HepG2 (cell line): ENCODE measurements around the gene AUH. TPM values are rescaled to one million over a fixed set of nuclear protein-coding genes. Genes with fewer than 3 reads are reported as not detected.

Source experiments
- ATAC-seq: fragments of 200-7000 bp; cut with Tn5 transposase; 3 replicates; pipeline ENCODE4 v1.9.1; 2020; ENCODE audit warnings: mild to moderate bottlenecking, moderate library complexity
- BruUV-seq: library from RNA; stranded (reverse); fragments of 400-500 nt; replicated peaks from 2 replicates; lab custom pipeline; 2021; lab: Mats Ljungman, UMichigan
- CTCF ChIA-PET: fragments of 300-600 bp; formaldehyde crosslinking; extraction: SDS; loops from one replicate; lab custom pipeline; 2021; ENCODE audit warnings: low total read pairs, inconsistent platforms, low intra/inter-chr PET ratio; lab: Yijun Ruan, JAX
- POLR2A ChIA-PET: fragments of 350-600 bp; sonication (Branson Sonifier 250); formaldehyde crosslinking; loops from one replicate; lab custom pipeline; 2020; ENCODE audit warnings: antibody characterized with exemption, inconsistent platforms; lab: Yijun Ruan, JAX
- DNase-seq: peaks from one replicate; pipeline ENCODE4 v3.0.0-alpha.2; 2015; ENCODE audit warnings: low spot score
- FAIRE-seq: peaks from 3 replicates; lab custom pipeline; 2011; peaks lifted over from hg19 to GRCh38; lab: Jason Lieb, UNC
- H2AFZ ChIP-seq: one replicate; pipeline ENCODE4 v1.6.1; 2011; ENCODE audit warnings: low read length, inconsistent platforms
- H3K27ac ChIP-seq: fragments of 300-600 bp; 3 replicates; pipeline ENCODE4 v1.8.0; 2011; ENCODE audit warnings: mixed run types, mild to moderate bottlenecking, mixed read lengths, low read length, inconsistent platforms; ENCODE audit not compliant: insufficient read depth; ENCODE audit errors: extremely low read length
- H3K27me3 ChIP-seq, 2 experiments: fragments of 200-600 bp in 1 of 2; 2 replicates in 1 of 2; 3 replicates in 1 of 2; pipeline versions ENCODE4 v1.6.0 to v1.8.0; 2011; ENCODE audit warnings: low read length in 2 of 2, mild to moderate bottlenecking in 2 of 2, moderate library complexity in 2 of 2, inconsistent platforms in 1 of 2; ENCODE audit not compliant: insufficient read depth in 2 of 2, control insufficient read depth in 1 of 2
- H3K36me3 ChIP-seq, 2 experiments: fragments of 200-600 bp in 1 of 2; replicated peaks in 1 of 2; 2 replicates in 1 of 2; 3 replicates in 1 of 2; pipeline versions ENCODE4 v1.5.1 to v1.8.0; 2011; ENCODE audit warnings: low read length in 2 of 2, inconsistent platforms in 1 of 2; ENCODE audit not compliant: insufficient read depth in 2 of 2, control insufficient read depth in 1 of 2
- H3K4me1 ChIP-seq: 2 replicates; pipeline ENCODE4 v1.5.1; 2012; ENCODE audit warnings: low read length, inconsistent platforms; ENCODE audit not compliant: insufficient read depth
- H3K4me2 ChIP-seq: 2 replicates; pipeline ENCODE4 v1.6.0; 2011; ENCODE audit warnings: low read depth, low read length, inconsistent platforms
- H3K4me3 ChIP-seq, 3 experiments: fragments of 200-600 bp in 1 of 3; sonication (generic), shearing (Covaris generic) in 1 of 3; replicated peaks in 1 of 3; 2 replicates each; pipeline ENCODE4 v1.5.1; 2011 to 2016; ENCODE audit warnings: low read length in 3 of 3, inconsistent platforms in 2 of 3, low read depth in 2 of 3, mild to moderate bottlenecking in 2 of 3, control low read depth in 1 of 3, mixed read lengths in 1 of 3; ENCODE audit not compliant: insufficient read depth in 1 of 3
- H3K79me2 ChIP-seq: one replicate; pipeline ENCODE4 v1.6.1; 2011; ENCODE audit warnings: low read length, inconsistent platforms; ENCODE audit not compliant: insufficient read depth
- H3K9ac ChIP-seq: 2 replicates; pipeline ENCODE4 v1.6.0; 2011; ENCODE audit warnings: mild to moderate bottlenecking, low read depth, low read length, inconsistent platforms; ENCODE audit not compliant: insufficient read depth
- H3K9me3 ChIP-seq: 2 replicates; pipeline ENCODE4 v1.5.1; 2012; ENCODE audit warnings: mild to moderate bottlenecking, low read length
- H4K20me1 ChIP-seq: 2 replicates; pipeline ENCODE4 v1.6.0; 2011; ENCODE audit warnings: inconsistent platforms, mild to moderate bottlenecking, low read length, moderate library complexity; ENCODE audit not compliant: insufficient read depth
- ARHGAP35 ChIP-seq: sonication (generic); formaldehyde crosslinking; IDR thresholded peaks from 2 replicates; pipeline ENCODE4 v1.9.0; 2022; ENCODE audit warnings: mild to moderate bottlenecking, inconsistent platforms, moderate library complexity, missing genetic modification reagents, borderline replicate concordance
- ATRX ChIP-seq: sonication (generic); formaldehyde crosslinking; IDR thresholded peaks from 2 replicates; pipeline ENCODE4 v1.4.0; 2020; ENCODE audit warnings: missing genetic modification reagents, borderline replicate concordance
- FOXK1 ChIP-seq: sonication (generic); formaldehyde crosslinking; IDR thresholded peaks from 2 replicates; pipeline ENCODE4 v1.4.0; 2020; ENCODE audit warnings: low read depth, missing genetic modification reagents, borderline replicate concordance
- GPN1 ChIP-seq: sonication (generic); formaldehyde crosslinking; IDR thresholded peaks from 2 replicates; pipeline ENCODE4 v1.5.1; 2020; ENCODE audit warnings: missing genetic modification reagents, borderline replicate concordance
- GZF1 ChIP-seq: sonication (generic); formaldehyde crosslinking; IDR thresholded peaks from 2 replicates; pipeline ENCODE4 v1.5.1; 2020; ENCODE audit warnings: mild to moderate bottlenecking, missing genetic modification reagents
- HMG20A ChIP-seq: IDR thresholded peaks from 2 replicates; pipeline ENCODE4 v1.6.1; 2016; ENCODE audit warnings: borderline replicate concordance
- KDM1A ChIP-seq: IDR thresholded peaks from 2 replicates; pipeline ENCODE4 v1.6.1; 2016; ENCODE audit warnings: missing compliant biosample characterization
- MAFG ChIP-seq: sonication (generic); formaldehyde crosslinking; IDR thresholded peaks from 2 replicates; pipeline ENCODE4 v1.5.1; 2020; ENCODE audit warnings: mild to moderate bottlenecking, missing genetic modification reagents
- MIER2 ChIP-seq: IDR thresholded peaks from 2 replicates; pipeline ENCODE4 v1.6.1; 2016; ENCODE audit warnings: missing biosample characterization, missing genetic modification reagents
- NCOA2 ChIP-seq: sonication (generic); formaldehyde crosslinking; IDR thresholded peaks from 2 replicates; pipeline ENCODE4 v1.8.0; 2022; ENCODE audit warnings: inconsistent platforms
- NFE2L2 ChIP-seq: fragments of 150-350 bp; IDR thresholded peaks from 2 replicates; pipeline ENCODE4 v1.6.1; 2014; ENCODE audit warnings: low read length
- POLR2AphosphoS2 ChIP-seq: IDR thresholded peaks from 2 replicates; pipeline ENCODE4 v1.6.1; 2011; ENCODE audit warnings: low read depth, low read length, improper control_type of control experiment
- PPARG ChIP-seq: conservative IDR thresholded peaks from 2 replicates; pipeline ENCODE4 v1.6.1; 2016; ENCODE audit warnings: missing biosample characterization, missing genetic modification reagents
- WGBS: methylation state at CpG from one replicate; pipeline ENCODE4 v1.1.6; 2017; ENCODE audit warnings: low lambda C conversion rate; 5-methylcytosine and 5-hydroxymethylcytosine counted together
- in situ Hi-C: cut with HindIII; loops from 2 replicates; pipeline ENCODE4 v1.10.0; 2017; ENCODE audit warnings: low pct_unique_long_range_greater_than_20kb; ENCODE audit not compliant: extremely low pct_ligation_motif_present
- intact Hi-C: fragments of 100-400 bp; cut with micrococcal nuclease; formaldehyde crosslinking; loops from one replicate; pipeline ENCODE4 v1.10.0; 2022; ENCODE audit not compliant: unreplicated experiment
- polyA plus RNA-seq, 8 experiments: library from polyadenylated mRNA; depleted of rRNA in 3 of 8; stranded (reverse) in 7 of 8; unstranded in 1 of 8; fragments of >200 nt; fragmentation: Illumina TruSeq in 4 of 8; extraction: Trizol in 4 of 8; gene quantifications; 2 replicates each; pipeline versions ENCODE4 v1.2.1 to v1.2.3, GENCODE V29; 2011 to 2016; ENCODE audit warnings: low read depth in 4 of 8, missing spikeins in 1 of 8, mixed read lengths in 1 of 8; ENCODE audit not compliant: insufficient read depth in 1 of 8
- total RNA-seq, 5 experiments: library from RNA; depleted of rRNA; stranded (reverse); fragments of >200 nt; fragmentation: Illumina TruSeq; extraction: Trizol; gene quantifications; 2 replicates each; pipeline ENCODE4 v1.2.3, GENCODE V29; 2016; ENCODE audit warnings: low read depth in 1 of 5
- TF ChIP-seq, protein P1 (sequence below): sonication (generic); formaldehyde crosslinking; IDR thresholded peaks from 2 replicates; pipeline ENCODE4 v1.4.0; 2020; ENCODE audit warnings: missing genetic modification reagents
- TF ChIP-seq, protein P2 (sequence below): sonication (generic); formaldehyde crosslinking; IDR thresholded peaks from 2 replicates; pipeline ENCODE4 v1.5.0; 2020; ENCODE audit warnings: missing genetic modification reagents
- TF ChIP-seq, protein P3 (sequence below): sonication (generic); formaldehyde crosslinking; IDR thresholded peaks from 2 replicates; pipeline ENCODE4 v1.8.0; 2022; ENCODE audit warnings: missing genetic modification reagents, mild to moderate bottlenecking, borderline replicate concordance

AUH gene
- total and polyA plus RNA-seq, 2 of the 13 experiments (the other 11 are each of a cell fraction or from before 2014, with no cell fraction given) = 25.8 to 31.9 TPM

DNA sequence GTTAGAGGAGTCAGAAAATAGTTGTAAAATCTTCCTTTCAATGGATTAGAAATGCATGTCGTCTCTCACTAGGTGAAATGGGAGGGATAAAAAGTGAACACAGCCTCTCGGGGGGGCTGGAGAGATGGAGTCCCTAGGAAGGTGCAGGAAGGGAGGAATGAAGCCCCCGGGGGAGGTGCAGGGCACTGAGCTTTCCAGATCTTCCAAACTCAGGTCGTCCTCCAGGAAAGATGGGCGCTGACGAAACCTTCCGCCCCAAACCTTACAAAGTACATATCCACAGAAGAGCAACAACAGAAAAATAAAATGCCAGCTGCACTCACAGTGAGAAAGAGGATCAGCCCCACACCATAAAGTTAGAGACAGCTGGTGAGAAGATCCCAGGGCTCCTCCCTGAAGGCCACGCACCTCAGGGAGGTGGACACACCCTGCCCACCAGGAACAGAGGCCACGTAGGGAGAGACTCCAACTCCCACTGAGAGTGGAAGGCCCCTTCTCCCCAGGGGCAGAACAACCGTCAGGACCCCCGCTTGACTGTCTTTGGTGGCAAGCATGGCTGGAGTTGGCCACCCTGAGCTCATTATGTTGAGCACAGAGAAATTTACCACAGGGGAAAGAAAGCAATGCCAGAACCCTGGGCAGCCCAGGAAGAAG is 174.3 kb downstream of the AUH start (continued):
- TF ChIP-seq, protein P1, sequence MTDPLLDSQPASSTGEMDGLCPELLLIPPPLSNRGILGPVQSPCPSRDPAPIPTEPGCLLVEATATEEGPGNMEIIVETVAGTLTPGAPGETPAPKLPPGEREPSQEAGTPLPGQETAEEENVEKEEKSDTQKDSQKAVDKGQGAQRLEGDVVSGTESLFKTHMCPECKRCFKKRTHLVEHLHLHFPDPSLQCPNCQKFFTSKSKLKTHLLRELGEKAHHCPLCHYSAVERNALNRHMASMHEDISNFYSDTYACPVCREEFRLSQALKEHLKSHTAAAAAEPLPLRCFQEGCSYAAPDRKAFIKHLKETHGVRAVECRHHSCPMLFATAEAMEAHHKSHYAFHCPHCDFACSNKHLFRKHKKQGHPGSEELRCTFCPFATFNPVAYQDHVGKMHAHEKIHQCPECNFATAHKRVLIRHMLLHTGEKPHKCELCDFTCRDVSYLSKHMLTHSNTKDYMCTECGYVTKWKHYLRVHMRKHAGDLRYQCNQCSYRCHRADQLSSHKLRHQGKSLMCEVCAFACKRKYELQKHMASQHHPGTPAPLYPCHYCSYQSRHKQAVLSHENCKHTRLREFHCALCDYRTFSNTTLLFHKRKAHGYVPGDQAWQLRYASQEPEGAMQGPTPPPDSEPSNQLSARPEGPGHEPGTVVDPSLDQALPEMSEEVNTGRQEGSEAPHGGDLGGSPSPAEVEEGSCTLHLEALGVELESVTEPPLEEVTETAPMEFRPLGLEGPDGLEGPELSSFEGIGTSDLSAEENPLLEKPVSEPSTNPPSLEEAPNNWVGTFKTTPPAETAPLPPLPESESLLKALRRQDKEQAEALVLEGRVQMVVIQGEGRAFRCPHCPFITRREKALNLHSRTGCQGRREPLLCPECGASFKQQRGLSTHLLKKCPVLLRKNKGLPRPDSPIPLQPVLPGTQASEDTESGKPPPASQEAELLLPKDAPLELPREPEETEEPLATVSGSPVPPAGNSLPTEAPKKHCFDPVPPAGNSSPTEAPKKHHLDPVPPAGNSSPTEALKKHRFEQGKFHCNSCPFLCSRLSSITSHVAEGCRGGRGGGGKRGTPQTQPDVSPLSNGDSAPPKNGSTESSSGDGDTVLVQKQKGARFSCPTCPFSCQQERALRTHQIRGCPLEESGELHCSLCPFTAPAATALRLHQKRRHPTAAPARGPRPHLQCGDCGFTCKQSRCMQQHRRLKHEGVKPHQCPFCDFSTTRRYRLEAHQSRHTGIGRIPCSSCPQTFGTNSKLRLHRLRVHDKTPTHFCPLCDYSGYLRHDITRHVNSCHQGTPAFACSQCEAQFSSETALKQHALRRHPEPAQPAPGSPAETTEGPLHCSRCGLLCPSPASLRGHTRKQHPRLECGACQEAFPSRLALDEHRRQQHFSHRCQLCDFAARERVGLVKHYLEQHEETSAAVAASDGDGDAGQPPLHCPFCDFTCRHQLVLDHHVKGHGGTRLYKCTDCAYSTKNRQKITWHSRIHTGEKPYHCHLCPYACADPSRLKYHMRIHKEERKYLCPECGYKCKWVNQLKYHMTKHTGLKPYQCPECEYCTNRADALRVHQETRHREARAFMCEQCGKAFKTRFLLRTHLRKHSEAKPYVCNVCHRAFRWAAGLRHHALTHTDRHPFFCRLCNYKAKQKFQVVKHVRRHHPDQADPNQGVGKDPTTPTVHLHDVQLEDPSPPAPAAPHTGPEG (CRISPR knock-in tag) = no peak
- TF ChIP-seq, all 625 proteins: peak for 0

DNA sequence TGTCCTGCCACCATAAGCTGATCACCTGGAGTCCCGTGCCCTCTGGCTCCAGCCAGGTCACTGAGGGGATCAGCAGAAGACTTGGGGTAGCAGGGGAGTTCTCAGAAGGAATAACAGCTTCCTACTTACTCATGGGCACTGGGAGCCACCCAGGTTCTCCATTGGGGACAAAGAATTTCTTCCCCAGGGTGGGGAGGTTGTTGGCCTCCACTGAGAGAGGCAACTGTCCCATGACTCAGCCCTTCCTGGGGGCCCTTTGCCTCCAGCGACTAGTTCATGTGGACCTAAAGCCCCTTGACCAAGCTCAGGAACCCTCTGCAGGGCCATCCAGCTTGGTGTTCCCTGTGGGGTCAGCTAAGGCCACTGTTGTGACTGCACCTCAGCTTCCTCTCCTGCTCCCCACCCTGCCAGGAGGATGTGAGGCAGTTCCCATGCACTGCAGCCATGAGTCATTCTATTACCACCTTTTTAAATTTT is 175.0 kb downstream of the AUH start:
- H3K27me3 ChIP-seq = no peaks in the 10 kb centered on the region
- DNase-seq (no peak), ATAC-seq (no peak), FAIRE-seq (no peak)
- ChIA-PET POLR2A (interaction anchor here (0.7 to 1.9 kb wide), 5 partner anchors 9 to 237 kb away, joined by 3 to 11 read pairs (median 6); partner anchors contain the start of gene NFIL3), CTCF (no interaction called here)
- no peaks in the 10 kb centered on the region for H4K20me1 ChIP-seq
- H3K9me3 ChIP-seq = no peaks in the 10 kb centered on the region
- WGBS = no CpG with 5 or more reads among the region's 2 CpGs
- peak overlapping the region; percentile 23 for H3K27ac ChIP-seq
- intact Hi-C loops (no loop called here), in situ Hi-C loops (no loop called here)
- no peak overlapping the region for H3K9ac ChIP-seq
- no peak overlapping the region for H2AFZ ChIP-seq
- H3K4me2 ChIP-seq = no peak overlapping the region
- no peaks in the 10 kb centered on the region for H3K36me3 ChIP-seq
- H3K4me1 ChIP-seq = peaks cover 62% of the 10 kb centered on the region
- H3K79me2 ChIP-seq = no peaks in the 10 kb centered on the region
- no peak overlapping the region for H3K4me3 ChIP-seq
- no TSS peak for BruUV-seq
- TF ChIP-seq, protein P2, sequence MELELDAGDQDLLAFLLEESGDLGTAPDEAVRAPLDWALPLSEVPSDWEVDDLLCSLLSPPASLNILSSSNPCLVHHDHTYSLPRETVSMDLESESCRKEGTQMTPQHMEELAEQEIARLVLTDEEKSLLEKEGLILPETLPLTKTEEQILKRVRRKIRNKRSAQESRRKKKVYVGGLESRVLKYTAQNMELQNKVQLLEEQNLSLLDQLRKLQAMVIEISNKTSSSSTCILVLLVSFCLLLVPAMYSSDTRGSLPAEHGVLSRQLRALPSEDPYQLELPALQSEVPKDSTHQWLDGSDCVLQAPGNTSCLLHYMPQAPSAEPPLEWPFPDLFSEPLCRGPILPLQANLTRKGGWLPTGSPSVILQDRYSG (CRISPR knock-in tag) = no peak
- TF ChIP-seq GPN1 (CRISPR knock-in tag) (no peak), KDM1A (CRISPR knock-in tag) (no peak), FOXK1 (CRISPR knock-in tag) (no peak), PPARG (CRISPR knock-in tag) (no peak), ARHGAP35 (CRISPR knock-in tag) (no peak), ATRX (CRISPR knock-in tag) (no peak), MAFG (CRISPR knock-in tag) (no peak), POLR2AphosphoS2 (no peak), MIER2 (no peak), HMG20A (CRISPR knock-in tag) (no peak), NCOA2 (no peak), NFE2L2 (no peak), GZF1 (CRISPR knock-in tag) (no peak)
- TF ChIP-seq, protein P3, sequence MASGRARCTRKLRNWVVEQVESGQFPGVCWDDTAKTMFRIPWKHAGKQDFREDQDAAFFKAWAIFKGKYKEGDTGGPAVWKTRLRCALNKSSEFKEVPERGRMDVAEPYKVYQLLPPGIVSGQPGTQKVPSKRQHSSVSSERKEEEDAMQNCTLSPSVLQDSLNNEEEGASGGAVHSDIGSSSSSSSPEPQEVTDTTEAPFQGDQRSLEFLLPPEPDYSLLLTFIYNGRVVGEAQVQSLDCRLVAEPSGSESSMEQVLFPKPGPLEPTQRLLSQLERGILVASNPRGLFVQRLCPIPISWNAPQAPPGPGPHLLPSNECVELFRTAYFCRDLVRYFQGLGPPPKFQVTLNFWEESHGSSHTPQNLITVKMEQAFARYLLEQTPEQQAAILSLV (CRISPR knock-in tag) = no peak
